A549 (cell line): ENCODE measurements around the gene GPX3. TPM values are rescaled to one million over a fixed set of nuclear protein-coding genes. Genes with fewer than 3 reads are reported as not detected.

Experiments used
- ATAC-seq, 2 experiments: fragments of 200-7000 bp in 1 of 2; fragments of >200 bp in 1 of 2; cut with Nextera tagmentation in 1 of 2; cut with Tn5 transposase in 1 of 2; 3 replicates each; pipeline versions ENCODE4 v1.8.0 to v1.9.1; 2018 to 2020; ENCODE audit warnings: mild to moderate bottlenecking in 1 of 2, moderate library complexity in 1 of 2
- CTCF ChIA-PET: fragments of 300-600 bp; sonication (Branson Sonifier 250); formaldehyde crosslinking; extraction: SDS; loops from one replicate; lab custom pipeline; 2021; ENCODE audit warnings: antibody characterized with exemption, inconsistent platforms; lab: Yijun Ruan, JAX
- POLR2A ChIA-PET: fragments of 350-600 bp; formaldehyde crosslinking; extraction: SDS; loops from one replicate; lab custom pipeline; 2021; ENCODE audit warnings: antibody characterized with exemption, inconsistent platforms; lab: Yijun Ruan, JAX
- DNase-seq, 2 experiments: peaks; one replicate each; pipeline versions ENCODE4 v3.0.0 to v3.0.0-alpha.2; 2011 to 2016; ENCODE audit warnings: low read depth in 1 of 2, low spot score in 1 of 2
- FAIRE-seq: peaks from 2 replicates; lab custom pipeline; 2011; peaks lifted over from hg19 to GRCh38; lab: Jason Lieb, UNC
- H3K27ac ChIP-seq, 2 experiments: fragments of >200 bp; sonication (Bioruptor Twin); formaldehyde crosslinking; 3 replicates each; pipeline ENCODE4 v1.5.1; 2016 to 2017
- H3K4me1 ChIP-seq: fragments of >200 bp; sonication (Bioruptor Twin); formaldehyde crosslinking; 3 replicates; pipeline ENCODE4 v1.6.1; 2016
- H3K4me2 ChIP-seq: fragments of >200 bp; sonication (Bioruptor Twin); formaldehyde crosslinking; 3 replicates; pipeline ENCODE4 v1.6.1; 2016
- H3K4me3 ChIP-seq: fragments of >200 bp; sonication (Bioruptor Twin); formaldehyde crosslinking; 3 replicates; pipeline ENCODE4 v1.5.1; 2016
- H3K9me3 ChIP-seq: fragments of >200 bp; sonication (Bioruptor Twin); formaldehyde crosslinking; 3 replicates; pipeline ENCODE4 v1.6.1; 2016
- CBX8 ChIP-seq: fragments of 200-600 bp; sonication (generic); IDR thresholded peaks from 2 replicates; pipeline ENCODE4 v1.6.1; 2016
- CHD2 ChIP-seq: fragments of 150-350 bp; IDR thresholded peaks from 2 replicates; pipeline ENCODE4 v1.6.1; 2014; ENCODE audit warnings: low read length; ENCODE audit not compliant: partially characterized antibody
- CTCF ChIP-seq: fragments of >200 bp; sonication (Bioruptor Twin); formaldehyde crosslinking; IDR thresholded peaks from 3 replicates; pipeline ENCODE4 v1.5.1; 2016
- EHF ChIP-seq: fragments of 250-450 bp; sonication (Bioruptor Pico); IDR thresholded peaks from 2 replicates; pipeline ENCODE4 v1.5.0; 2020; ENCODE audit warnings: mild to moderate bottlenecking
- EHMT2 ChIP-seq: fragments of 200-600 bp; sonication (generic); IDR thresholded peaks from 2 replicates; pipeline ENCODE4 v1.6.1; 2016; ENCODE audit warnings: antibody characterized with exemption, low read depth, mild to moderate bottlenecking, moderate library complexity
- ELK1 ChIP-seq: fragments of 150-350 bp; IDR thresholded peaks from 2 replicates; pipeline ENCODE4 v1.6.1; 2014; ENCODE audit warnings: low read depth, mild to moderate bottlenecking, low read length
- ESRRA ChIP-seq: fragments of 150-350 bp; IDR thresholded peaks from 2 replicates; pipeline ENCODE4 v1.6.1; 2014; ENCODE audit warnings: mild to moderate bottlenecking, low read length, borderline replicate concordance
- FOSL2 ChIP-seq, 2 experiments: fragments of 450-650 bp in 1 of 2; fragments of >200 bp in 1 of 2; sonication (Bioruptor Twin) in 1 of 2; formaldehyde crosslinking; IDR thresholded peaks; 2 replicates each; pipeline versions ENCODE4 v1.5.0 to v1.6.1; 2016 to 2020; ENCODE audit warnings: mild to moderate bottlenecking in 1 of 2, moderate library complexity in 1 of 2
- FOXS1 ChIP-seq: fragments of 250-450 bp; sonication (Bioruptor Pico); IDR thresholded peaks from 2 replicates; pipeline ENCODE4 v1.5.0; 2020; ENCODE audit warnings: mild to moderate bottlenecking, moderate library complexity
- HEYL ChIP-seq: fragments of 250-450 bp; sonication (Bioruptor Pico); IDR thresholded peaks from 2 replicates; pipeline ENCODE4 v1.8.0; 2021; ENCODE audit warnings: mild to moderate bottlenecking, moderate library complexity
- JUN ChIP-seq, 2 experiments: fragments of >200 bp; sonication (Bioruptor Twin); formaldehyde crosslinking; IDR thresholded peaks; 2 replicates in 1 of 2; 3 replicates in 1 of 2; pipeline ENCODE4 v1.6.1; 2016 to 2017
- KDM5A ChIP-seq: fragments of 200-600 bp; sonication (generic); IDR thresholded peaks from 2 replicates; pipeline ENCODE4 v1.6.1; 2016; ENCODE audit warnings: antibody characterized with exemption, mild to moderate bottlenecking
- MAFK ChIP-seq: fragments of 450-650 bp; IDR thresholded peaks from 2 replicates; pipeline ENCODE4 v1.6.1; 2014; ENCODE audit not compliant: partially characterized antibody
- PHF8 ChIP-seq: fragments of 200-600 bp; sonication (generic); IDR thresholded peaks from 2 replicates; pipeline ENCODE4 v1.6.1; 2016; ENCODE audit warnings: low read depth, mild to moderate bottlenecking, antibody characterized with exemption, moderate library complexity, borderline replicate concordance
- POLR2AphosphoS2 ChIP-seq: conservative IDR thresholded peaks from 2 replicates; pipeline ENCODE4 v1.6.1; 2012; ENCODE audit warnings: low read length, improper control_type of control experiment, inconsistent platforms
- RFX5 ChIP-seq: fragments of 450-650 bp; IDR thresholded peaks from 2 replicates; pipeline ENCODE4 v1.7.1; 2014; ENCODE audit warnings: antibody characterized with exemption, mild to moderate bottlenecking, moderate library complexity
- SMC3 ChIP-seq: fragments of >200 bp; sonication (Bioruptor Twin); formaldehyde crosslinking; IDR thresholded peaks from 3 replicates; pipeline ENCODE4 v1.6.1; 2018; ENCODE audit warnings: inconsistent platforms
- SREBF2 ChIP-seq: fragments of 450-650 bp; IDR thresholded peaks from 2 replicates; pipeline ENCODE4 v1.6.1; 2014; ENCODE audit warnings: mild to moderate bottlenecking, moderate library complexity
- TP53 ChIP-seq: fragments of 250-450 bp; sonication (Bioruptor Pico); IDR thresholded peaks from 2 replicates; pipeline ENCODE4 v1.5.0; 2021; ENCODE audit warnings: mild to moderate bottlenecking, moderate library complexity
- ZSCAN20 ChIP-seq: fragments of 250-450 bp; sonication (Bioruptor Pico); IDR thresholded peaks from 2 replicates; pipeline ENCODE4 v1.8.0; 2022; ENCODE audit warnings: mild to moderate bottlenecking, moderate library complexity
- WGBS: methylation state at CpG from one replicate; pipeline ENCODE4 v1.1.6; 2017; ENCODE audit errors: missing lambda C conversion rate; 5-methylcytosine and 5-hydroxymethylcytosine counted together
- polyA plus RNA-seq, 4 experiments: library from polyadenylated mRNA; depleted of rRNA in 3 of 4; stranded (reverse); fragments of >200 nt; fragmentation: RNase III in 1 of 4; extraction: RNeasy Plus Mini Kit Qiagen cat#74134 plus additional on column Dnase treatment in 1 of 4; gene quantifications; 2 replicates in 3 of 4; 3 replicates in 1 of 4; pipeline ENCODE4 v1.2.3, GENCODE V29; 2011 to 2017
- TF ChIP-seq, protein P1 (sequence below): IDR thresholded peaks from 2 replicates; pipeline ENCODE4 v1.6.1; 2012; ENCODE audit warnings: low read depth, borderline replicate concordance

GPX3 gene
- polyA plus RNA-seq, 2 of the 4 experiments (the other 2 are of a cell fraction): 16.2 to 26.4 TPM

DNA sequence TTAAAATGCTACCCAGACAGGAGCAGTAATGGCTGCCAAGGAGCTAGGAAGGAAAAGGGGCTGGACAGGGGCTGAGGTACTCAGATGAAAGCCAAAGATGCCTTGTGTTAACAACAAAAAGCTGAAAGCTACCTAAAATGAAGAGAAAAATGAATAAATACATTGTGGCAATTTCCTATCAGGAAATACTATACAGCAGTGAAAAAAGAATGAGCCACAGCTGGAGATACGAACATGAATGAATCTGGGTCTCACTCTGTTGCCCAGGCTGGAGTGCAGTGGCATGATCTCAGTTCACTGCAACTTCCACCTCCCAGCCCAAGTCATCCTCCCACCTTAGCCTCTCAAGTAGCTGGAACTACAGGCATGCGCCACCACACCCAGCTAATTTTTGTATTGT is 54.2 kb downstream of the GPX3 start (continued):
- TF ChIP-seq CHD2 (no peak), CBX8 (no peak), TP53 (CRISPR knock-in tag) (no peak), MAFK (no peak), RFX5 (no peak)

- POLR2A ChIA-PET: interaction anchor here (1.5 kb wide), 1 partner anchor 13 kb away, joined by 3 read pairs; no protein-coding TSS in a partner anchor
- WGBS: 48% methylated on average over 5 of the region's 5 CpGs
- H3K4me3 ChIP-seq: no peak overlapping the region
- DNase-seq (peak in 1 of 2 experiments; percentile 44), FAIRE-seq (no peak)
- H3K4me1 ChIP-seq: peaks cover 61% of the 10 kb centered on the region
- peak overlapping the region; percentile 43 to 70; a peak in 4 of 6 replicates for H3K27ac ChIP-seq
- H3K9me3 ChIP-seq: no peaks in the 10 kb centered on the region
- no peak for TF ChIP-seq EHMT2
- no peak for TF ChIP-seq FOXS1 (CRISPR knock-in tag)
- TF ChIP-seq, protein P1, sequence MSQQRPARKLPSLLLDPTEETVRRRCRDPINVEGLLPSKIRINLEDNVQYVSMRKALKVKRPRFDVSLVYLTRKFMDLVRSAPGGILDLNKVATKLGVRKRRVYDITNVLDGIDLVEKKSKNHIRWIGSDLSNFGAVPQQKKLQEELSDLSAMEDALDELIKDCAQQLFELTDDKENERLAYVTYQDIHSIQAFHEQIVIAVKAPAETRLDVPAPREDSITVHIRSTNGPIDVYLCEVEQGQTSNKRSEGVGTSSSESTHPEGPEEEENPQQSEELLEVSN: no peak
- no peak for TF ChIP-seq MAFK
- TF ChIP-seq FOSL2 (IDR thresholded peaks at IDR 0.05): no peak
- 0 out of 2 replicates have a peak, but pooled peaks have one; percentile 4 for TF ChIP-seq FOSL2 (CRISPR knock-in tag; IDR thresholded peaks at IDR 0.05)
- TF ChIP-seq, all 56 proteins: peak for 1
- CTCF ChIA-PET: interaction anchor here (1.2 to 5.5 kb wide), 6 partner anchors 7 to 40 kb away, joined by 3 to 34 read pairs (median 8); no protein-coding TSS in a partner anchor
- peak overlapping the region; percentile 21 for H3K4me2 ChIP-seq
- ATAC-seq: peak; percentile 16 to 32; a peak in 3 of 6 replicates
These were observed 55.4 kb downstream of the GPX3 start for GRCh38 chr5:151075698-151076331.

GRCh38 chr5:151076616-151077015 is 56.2 kb downstream of the GPX3 start:
- Histone ChIP-seq H3K9me3 (no peaks in the 10 kb centered on the region), H3K4me1 (peaks cover 54% of the 10 kb centered on the region), H3K27ac (peak overlapping the region in 1 of 2 experiments; percentile 70; a peak in 2 of 6 replicates), H3K4me3 (no peak overlapping the region), H3K4me2 (peak overlapping the region; percentile 21; the same call in 2 of the 3 replicates)
- 92% methylated on average over 6 of the region's 6 CpGs for WGBS
- DNase-seq (no peak), FAIRE-seq (no peak), ATAC-seq (no peak)
- TF ChIP-seq, protein P1: no peak
- TF ChIP-seq ZSCAN20: no peak
- no peak for TF ChIP-seq ELK1
- no peak for TF ChIP-seq HEYL (CRISPR knock-in tag)
- no peak for TF ChIP-seq JUN (IDR thresholded peaks at IDR 0.05)
- TF ChIP-seq SREBF2: no peak
- TF ChIP-seq RFX5: no peak
- TF ChIP-seq POLR2AphosphoS2: no peak
- TF ChIP-seq CTCF: no peak
- no peak for TF ChIP-seq ESRRA
- no peak for TF ChIP-seq EHF
- no peak for TF ChIP-seq PHF8
- no peak for TF ChIP-seq SMC3
- TF ChIP-seq KDM5A: no peak
- TF ChIP-seq MAFK: no peak
- ChIA-PET CTCF (interaction anchor here (1.3 to 5.5 kb wide), 4 partner anchors 10 to 39 kb away, joined by 4 to 34 read pairs (median 22); no protein-coding TSS in a partner anchor), POLR2A (interaction anchor here (1.5 kb wide), 1 partner anchor 13 kb away, joined by 3 read pairs; no protein-coding TSS in a partner anchor)
